GM12874 (cell line): ENCODE results near the gene CGB2.
A peak's percentile ranks its signal among the peaks of the same experiment; 100 is the strongest.
"Not testable (repeated sequence)": the region's sequence is repeated elsewhere in the genome, so short reads cannot be mapped to it uniquely, and the experiment has no call there.

Experiments
- CTCF ChIP-seq: IDR thresholded peaks from 2 replicates; pipeline ENCODE4 v1.5.1; 2011; ENCODE audit warnings: low read depth, mild to moderate bottlenecking, control low read depth, low read length, moderate library complexity; ENCODE audit not compliant: insufficient read depth

Gene CGB2

GRCh38 chr19:49019242-49019932 lies 12.3 kb upstream of the CGB2 start:
- TF ChIP-seq CTCF, result 0 out of 2 replicates have a peak, but pooled peaks have one; percentile 5

GRCh38 chr19:49020342-49020741 lies 11.3 kb upstream of the CGB2 start:
- no peak for TF ChIP-seq CTCF

- no peak for TF ChIP-seq CTCF
These were observed 10.5 kb upstream of the CGB2 start for GRCh38 chr19:49020931-49021895.

GRCh38 chr19:49022116-49022515 lies 9.6 kb upstream of the CGB2 start:
- no peak for TF ChIP-seq CTCF

DNA sequence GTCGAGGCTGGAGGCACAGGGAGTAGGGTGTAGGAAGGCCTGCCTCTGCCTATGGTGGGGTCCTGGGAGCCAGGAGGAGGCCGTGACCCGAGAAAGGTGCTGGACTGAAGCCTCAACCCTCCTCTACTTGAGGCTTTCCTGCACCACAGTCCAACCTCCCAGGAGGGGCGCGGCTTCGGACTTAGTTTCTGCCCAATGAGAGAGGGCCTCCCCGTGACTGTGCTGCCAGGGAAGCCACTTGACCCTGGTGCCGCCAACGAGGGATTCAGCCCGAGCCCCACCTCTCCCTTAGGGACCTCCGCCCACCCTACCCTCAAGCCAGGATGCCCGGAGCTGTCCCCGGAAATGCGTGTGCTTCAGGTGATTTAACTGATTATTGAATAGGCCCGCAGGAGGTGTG lies 7.5 kb upstream of the CGB2 start, which contains the start of gene CGB3:
CGB3 (minus strand) TSS at position 101 of the 400 bp plus-strand sequence. CDS start 362 bp downstream, outside the sequence.
- TF ChIP-seq CTCF, result not testable (repeated sequence)

DNA sequence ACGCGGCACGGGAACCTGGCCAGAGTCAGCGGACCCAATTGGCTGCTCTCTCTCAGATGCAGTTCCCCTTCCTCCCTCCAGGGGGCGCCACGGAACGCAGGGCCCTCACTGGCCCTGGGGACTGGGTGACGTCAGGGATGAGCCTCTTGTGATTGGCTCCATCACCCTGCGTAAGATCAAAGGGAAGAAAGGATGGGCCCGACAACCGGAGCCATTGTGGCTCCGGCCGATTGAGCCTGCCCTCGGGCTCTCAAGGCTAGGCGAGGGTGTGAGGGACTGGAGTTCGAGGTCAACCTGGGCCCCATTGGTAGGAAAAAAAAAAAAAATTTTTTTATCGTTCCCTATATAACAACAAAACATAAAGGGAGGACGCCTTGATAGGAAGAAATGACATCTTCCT lies 5.1 kb downstream of the CGB2 start, which contains the start of gene CGB1:
CGB1 (minus strand) TSS at position 81 of the 400 bp plus-strand sequence. CDS start 184 bp downstream, outside the sequence.
- TF ChIP-seq CTCF, result peak; percentile 68

DNA sequence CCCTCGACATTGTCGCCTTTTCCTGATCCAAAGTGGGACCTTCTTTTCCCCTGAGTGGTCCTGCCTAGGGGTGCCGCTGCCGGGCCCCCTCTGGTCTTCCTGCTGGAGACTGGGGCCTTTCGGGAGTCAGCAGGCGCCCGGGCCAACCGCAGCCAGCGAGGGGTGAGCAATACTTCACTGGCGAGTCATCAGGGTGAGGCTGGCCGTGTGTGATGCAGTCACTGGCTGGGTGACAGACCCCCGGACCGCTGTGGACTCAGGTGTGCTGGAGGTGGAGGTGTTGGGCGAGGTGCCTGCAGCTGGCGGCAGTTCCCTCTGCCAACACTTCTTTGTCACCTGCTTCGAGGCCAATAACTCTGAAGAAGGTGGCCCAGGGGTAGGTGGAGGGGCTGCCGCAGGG lies 10.5 kb downstream of the CGB2 start:
- no peak for TF ChIP-seq CTCF
